Stimulated activated CD4-positive, alpha-beta T cell treated with anti-CD3 and anti-CD28 coated beads, TNF-alpha, amount 100 ng/mL, for 4 hours (primary cell): ENCODE data around the gene LRBA.

Experiments
- DNase-seq, 3 experiments: peaks; one replicate each; pipeline ENCODE4 v3.0.0-alpha.2; 2020; ENCODE audit warnings: low read depth in 3 of 3

LRBA gene

DNA sequence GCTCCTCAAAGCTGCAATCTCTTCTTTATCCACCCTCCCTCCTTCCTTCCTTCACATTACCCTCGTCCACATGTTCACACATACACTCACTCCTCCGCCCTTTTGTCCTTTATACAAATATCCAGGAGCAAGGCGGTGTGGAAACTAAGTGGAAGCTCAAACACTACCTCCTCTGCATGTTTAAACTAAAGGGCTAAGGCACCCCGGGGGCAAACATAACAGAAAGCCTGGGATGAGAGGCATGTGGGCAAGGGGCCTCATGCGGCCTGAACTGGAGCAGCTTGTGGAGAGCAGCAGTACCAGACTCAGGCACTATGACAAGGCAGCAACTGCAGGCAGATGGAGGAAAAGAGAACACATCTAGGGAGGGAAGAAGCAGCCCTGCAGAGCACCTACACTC is 423.7 kb downstream of the LRBA start:
- DNase-seq = no peak

DNA sequence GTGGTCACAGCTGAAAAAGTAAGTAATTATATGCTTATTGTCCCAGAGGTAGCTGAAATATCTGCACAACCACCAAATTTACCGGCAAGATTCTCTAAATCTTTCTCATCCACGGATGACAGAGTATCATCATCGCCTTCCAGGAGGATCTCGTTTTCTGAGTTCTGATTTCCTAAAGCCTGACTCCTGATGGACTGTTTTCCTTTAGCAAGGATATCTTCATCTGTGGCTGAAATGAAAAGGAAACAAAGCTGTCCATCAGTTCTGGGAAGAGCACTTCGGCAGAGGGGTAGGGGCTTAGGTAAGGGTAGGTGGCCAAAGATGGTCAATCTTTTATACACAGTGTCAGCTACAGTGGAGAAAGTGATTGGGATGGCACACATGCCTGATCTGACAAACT is 424.5 kb downstream of the LRBA start:
- no peak for DNase-seq

DNA sequence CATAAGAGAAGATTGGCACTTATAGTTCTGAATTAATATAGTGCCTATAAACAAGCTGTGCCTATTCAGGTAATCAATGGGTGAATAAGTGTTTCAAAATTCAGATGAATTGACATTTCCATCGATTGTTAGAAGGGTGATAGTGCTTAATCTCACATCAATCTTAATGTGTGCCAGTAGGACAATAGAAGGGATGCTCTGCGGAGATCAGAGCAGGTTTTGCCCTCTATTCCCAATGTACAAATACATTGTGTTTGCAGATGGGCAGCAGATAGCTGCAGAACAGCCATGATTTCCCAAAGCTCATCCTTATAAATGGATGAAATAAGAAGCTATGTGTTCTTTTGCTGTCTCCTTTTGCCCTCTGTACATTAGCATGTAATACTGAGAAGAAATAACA is 425.9 kb downstream of the LRBA start:
- no peak for DNase-seq

DNA sequence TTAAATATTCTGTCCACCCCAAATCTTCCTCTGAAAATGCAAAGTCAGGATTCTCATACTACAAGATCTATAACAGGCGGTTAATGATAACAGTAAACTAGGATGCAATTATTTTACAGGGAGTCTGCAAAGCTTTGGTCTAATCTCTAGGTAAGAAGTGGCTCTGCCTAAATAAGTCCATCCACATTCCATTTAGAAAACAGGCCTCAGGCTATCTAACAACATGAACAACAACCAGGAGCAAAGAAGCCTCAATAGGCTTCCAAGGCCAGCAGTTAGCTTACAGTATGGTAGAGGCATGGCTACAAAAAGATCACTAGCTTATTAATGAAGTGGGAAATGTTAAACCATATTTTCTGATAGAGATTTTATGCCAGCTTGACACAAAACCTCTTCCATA is 426.8 kb downstream of the LRBA start:
- no peak for DNase-seq

DNA sequence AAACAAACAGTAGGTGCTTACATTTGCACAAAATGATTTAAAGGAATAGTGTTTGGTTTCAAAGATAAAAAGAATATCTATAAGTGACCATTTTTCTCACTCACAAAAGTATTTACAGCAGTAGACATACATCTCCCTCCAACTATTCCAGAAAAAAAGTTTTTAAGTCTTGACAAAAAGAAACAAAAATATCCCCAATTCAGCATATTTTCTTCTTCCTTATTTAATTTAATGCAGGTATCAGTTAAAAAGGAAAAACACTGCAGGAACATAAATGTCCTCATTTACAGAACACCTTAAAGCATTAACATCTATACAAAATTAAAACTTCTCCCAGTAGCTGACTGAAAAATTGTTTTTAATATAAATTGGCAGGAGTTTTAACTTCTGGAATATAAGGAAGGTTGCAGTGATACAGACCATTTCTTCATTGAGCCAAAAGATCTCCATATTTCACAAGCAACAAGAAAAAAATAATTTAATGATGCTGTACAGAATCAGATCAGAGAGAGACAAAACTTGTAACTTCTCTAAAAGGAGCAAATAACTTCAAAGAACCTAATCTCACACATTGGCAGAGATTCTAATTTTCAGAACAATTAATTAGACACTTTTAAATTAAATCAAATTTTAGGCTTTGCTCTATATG is 428.8 kb downstream of the LRBA start:
- DNase-seq = no peak

DNA sequence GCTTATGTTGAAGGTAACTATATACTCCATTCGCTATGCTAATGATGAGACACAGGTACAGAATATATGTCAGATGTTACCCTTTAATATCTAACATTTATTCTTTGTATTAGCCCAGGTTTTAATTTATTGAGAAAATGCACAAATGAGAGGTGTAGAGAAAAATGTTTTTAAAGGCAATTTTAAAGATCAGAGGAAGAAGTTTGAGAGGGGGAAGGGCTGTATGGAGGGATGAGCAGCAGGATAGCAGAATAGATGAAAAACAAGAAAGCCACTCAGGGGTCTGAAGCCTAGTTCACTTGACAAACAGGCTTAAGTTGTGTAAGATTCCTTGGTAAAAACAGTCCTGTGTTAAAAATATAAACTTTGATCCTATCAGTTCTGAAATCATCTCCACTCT is 429.5 kb downstream of the LRBA start:
- no peak for DNase-seq

DNA sequence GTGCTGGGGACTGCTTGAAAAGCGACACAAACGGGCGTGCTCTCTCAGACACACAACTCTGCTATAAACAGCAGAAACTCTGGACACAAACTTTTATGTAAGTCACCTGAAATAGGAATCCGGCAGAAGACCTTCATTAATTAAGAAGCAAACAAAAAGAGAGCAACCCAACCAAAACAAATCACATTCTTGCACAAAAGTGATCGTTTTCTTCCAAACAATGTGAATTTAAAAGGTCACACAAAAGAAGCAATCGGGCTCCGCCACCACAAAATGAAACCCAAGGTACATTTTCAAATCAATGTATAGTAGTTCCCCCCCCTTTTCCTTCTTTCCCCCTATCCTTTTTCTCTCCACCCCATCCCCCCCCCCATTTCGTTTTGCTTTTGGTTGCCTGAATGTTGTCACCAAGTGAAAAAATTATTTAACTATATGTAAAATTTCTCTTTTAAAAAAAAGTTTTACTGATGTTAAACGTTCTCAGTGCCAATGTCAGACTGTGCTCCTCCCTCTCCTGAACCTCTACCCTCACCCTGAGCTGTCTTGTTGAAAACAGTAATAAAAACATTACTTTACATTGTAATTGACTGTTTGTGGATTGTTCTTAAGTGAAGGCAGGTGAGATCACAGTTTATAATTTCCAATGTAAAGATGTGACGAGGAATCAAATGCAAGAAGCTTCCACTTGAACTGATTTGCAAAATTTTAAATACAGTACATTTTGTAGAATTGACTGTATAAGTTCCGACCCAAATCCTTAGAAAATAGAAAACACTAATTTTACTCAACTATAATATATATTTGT is 430.8 kb downstream of the LRBA start:
- DNase-seq = no peak

DNA sequence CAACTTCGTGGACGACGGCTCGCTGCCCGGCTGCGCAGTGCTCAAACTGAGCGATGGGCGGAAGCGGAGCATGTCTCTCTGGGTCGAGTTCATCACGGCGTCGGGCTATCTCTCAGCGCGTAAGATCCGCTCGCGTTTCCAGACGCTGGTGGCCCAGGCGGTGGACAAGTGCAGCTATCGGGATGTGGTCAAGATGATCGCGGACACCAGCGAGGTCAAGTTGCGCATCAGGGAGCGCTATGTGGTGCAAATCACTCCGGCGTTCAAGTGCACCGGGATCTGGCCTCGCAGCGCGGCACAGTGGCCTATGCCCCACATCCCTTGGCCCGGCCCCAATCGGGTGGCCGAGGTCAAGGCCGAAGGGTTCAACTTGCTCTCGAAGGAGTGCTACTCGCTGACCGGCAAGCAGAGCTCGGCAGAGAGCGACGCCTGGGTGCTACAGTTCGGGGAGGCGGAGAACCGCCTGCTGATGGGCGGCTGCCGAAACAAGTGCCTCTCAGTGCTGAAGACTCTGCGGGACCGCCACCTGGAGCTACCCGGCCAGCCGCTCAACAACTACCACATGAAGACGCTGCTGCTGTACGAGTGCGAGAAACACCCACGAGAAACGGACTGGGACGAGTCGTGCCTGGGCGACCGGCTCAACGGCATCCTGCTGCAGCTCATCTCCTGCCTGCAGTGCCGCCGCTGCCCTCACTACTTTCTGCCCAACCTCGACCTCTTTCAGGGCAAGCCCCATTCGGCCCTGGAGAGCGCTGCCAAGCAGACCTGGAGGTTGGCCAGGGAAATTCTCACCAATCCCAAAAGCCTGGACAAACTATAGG is 431.6 kb downstream of the LRBA start:
- DNase-seq = no peak

DNA sequence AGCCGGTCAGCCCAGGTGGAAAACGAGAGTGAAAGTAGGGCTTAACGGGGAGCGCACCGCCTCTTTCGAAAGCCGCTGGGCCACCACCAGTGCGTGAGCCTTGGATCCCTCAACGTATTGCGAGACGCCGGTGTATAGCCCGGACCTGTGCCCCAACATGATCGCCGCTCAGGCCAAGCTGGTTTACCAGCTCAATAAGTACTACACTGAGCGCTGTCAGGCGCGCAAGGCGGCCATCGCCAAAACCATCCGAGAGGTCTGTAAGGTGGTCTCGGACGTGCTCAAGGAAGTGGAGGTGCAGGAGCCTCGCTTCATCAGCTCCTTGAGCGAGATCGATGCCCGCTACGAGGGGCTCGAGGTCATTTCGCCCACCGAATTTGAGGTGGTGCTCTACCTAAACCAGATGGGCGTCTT is 432.2 kb downstream of the LRBA start:
- no peak for DNase-seq

DNA sequence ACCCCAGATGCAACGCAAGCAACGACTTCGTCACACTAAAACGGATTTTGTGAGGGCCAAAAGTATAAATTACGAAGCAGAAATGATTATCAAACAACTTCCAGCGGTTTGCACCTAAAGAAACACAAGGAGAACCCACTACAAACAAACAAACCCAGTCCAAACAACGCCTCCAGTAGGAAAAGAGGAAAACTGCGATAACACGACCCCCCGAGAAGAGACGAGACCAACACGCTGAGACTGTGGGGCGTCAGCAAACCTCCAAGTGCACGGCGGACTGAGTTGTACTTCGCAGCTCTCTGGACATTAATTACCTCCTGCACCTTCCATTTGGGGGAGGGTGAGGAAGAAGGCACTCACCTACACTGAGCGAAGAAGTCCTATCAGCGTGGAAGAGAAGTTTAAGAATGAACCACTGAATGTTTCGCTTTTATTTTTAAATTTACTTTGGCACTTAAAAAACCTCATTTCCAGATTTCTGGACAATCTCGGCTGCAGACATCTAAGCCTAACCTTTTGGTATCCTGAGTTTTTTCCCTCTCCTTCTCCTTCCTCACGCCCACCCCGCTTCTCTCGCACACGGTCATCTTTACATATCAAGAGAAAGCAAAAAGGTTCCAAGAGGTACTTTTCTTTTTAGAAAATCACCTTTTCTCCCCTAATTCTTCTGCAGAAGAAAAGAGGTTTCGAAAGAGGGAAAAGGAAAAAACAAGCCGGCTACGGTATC is 432.8 kb downstream of the LRBA start, which contains the start of gene MAB21L2:
TSS of gene MAB21L2 (plus strand) at position 6 of the 727 bp plus-strand sequence. CDS start 879 bp downstream, outside the sequence.
- no peak for DNase-seq

DNA sequence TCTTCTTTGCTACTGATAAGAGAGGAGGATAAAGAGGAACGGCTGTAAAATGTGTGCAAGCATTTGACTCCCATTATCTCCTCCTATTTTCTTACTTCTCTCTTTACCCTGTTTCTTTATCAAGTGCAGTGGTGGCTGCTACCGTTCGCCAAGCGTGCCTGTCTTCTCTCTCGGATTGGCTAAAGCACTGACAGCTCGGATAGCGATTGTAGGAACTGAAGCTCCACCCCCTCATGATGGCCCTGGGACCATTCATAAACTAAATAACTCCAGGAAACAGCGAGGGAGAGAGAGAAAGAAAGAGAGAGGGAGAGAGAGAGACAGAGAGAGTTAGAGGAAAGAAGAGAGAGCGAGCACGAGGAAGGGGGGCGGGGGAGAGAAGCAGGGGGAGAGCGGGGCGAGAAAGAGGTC is 433.4 kb downstream of the LRBA start:
- DNase-seq = no peak

DNA sequence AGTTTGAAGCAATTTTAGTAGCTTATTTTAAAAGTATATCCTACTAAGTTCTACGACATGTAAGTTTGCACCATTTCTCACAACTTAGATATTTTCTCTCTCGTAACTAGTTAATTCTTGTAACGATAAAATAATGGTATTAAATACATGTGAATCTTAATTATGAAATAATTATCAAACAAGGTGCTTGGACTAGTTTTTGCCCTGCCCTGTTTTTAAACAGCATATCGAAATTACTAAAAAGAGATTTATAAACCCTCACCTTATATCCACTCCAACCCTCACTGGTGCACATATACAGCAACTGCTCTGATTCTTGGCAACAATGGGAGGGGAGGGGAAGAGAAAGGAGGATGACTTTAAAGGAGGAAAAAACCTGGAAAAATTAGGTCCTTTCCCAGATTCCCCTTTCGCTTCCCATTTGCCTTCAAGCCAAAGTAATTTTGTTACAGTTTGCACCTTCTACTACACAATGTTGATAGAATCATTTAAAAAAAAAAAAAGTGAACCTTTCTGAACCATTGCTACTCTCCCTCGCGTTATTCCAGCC is 434.0 kb downstream of the LRBA start:
- DNase-seq = no peak

DNA sequence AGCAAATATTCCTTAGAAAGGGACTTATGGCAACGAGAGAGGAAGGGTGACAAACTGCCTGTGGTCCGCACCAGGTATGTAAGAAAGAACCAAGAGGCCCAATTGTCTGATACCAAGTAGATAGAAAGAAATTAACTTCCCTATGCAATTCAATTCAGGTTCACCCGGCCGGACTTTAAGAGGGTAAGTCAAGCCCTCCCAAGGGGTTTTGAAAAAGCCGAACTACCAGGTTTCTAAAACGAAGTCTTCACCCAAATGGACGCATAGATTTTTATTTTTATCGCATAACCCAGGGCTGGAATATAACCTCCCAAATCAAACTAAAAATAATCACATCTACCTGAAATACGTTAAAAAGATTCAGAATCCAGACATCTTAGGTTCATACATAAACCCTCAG is 434.8 kb downstream of the LRBA start:
- DNase-seq = no peak

DNA sequence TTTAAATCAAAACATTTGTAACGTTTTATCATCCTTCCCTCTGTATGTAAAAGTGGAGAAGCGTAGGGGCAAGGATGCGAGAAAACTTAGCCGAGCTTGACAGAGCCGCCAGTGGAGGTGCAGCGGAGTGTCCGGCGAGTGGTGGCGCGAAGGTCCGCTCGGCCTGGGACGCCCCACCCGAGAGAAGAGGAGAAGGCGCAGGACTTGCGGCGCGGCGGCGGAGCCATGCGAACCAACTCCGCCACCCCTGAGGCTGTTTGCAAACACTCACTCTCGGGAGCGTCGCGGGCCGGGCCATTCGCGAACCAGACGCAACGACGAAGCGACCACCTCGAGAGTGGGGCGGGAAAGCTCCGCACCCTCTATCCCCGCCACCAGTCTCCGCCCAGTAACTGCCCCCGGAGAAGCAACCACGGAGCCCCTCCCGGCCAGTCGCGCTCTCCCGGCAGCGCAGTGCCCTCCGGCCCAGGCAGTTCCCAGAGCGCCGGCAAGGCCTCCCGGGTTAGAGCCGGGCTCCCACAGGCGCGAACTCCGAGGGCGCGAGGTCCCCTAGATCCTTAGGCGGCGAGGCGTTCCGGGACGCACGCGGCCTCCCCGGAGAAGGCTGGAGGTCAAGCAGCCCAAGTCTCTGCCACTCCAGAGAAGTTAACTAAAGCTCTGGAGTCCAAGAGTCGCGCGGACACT is 435.4 kb downstream of the LRBA start:
- DNase-seq = no peak

DNA sequence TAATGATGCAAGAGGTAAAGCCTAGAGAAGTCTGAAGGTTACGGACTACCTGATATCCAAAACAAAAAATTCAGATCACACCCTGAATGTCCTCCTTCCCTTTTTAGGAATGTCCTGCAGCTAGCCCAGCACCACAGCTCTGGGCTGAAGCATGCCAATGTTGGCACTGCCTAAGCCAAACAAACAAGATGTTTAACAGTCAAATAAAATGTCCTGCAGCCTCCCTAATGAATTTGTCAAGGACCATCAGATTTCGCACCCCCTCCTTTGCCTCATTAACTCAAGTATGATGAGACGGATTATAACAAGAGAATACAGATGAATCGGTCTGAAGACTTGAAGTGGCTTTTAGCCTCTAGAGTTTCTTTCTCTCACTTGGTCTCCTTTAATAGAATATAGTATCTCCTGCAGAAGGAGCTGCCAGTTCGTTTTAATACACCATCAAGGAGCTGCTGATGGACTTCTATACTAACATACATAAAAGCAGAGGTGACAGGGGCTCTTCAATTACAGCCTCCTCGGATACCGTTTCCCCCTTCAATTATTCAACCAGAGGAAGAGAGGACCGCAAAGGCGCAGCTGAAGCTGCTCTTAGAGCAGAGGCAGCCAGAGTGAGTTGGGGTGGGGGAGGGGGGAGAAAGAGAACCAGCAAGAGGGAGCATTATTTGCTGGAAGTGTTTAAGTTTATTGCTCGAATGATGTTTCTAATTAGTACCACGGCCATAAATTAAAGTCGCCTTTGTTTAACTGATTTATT is 436.2 kb downstream of the LRBA start:
- DNase-seq = no peak

DNA sequence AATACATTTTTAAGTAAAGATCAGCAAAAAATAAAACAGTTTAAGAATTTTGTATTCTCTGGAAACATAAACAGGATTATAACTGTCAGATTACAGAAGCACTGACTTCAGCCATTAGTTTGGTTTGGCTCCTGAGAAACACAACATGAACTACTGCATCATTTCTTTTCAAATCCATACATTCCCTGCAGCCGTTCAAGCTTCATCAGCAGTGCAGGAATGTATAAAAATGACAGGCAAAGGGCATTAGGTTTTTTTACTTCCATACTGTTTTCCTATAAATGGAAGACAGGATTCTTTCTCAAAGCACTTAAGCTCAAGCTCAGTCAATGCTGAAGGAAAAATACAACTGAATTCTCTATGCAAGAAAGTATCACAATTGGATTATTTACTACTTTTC is 437.3 kb downstream of the LRBA start:
- DNase-seq = no peak

DNA sequence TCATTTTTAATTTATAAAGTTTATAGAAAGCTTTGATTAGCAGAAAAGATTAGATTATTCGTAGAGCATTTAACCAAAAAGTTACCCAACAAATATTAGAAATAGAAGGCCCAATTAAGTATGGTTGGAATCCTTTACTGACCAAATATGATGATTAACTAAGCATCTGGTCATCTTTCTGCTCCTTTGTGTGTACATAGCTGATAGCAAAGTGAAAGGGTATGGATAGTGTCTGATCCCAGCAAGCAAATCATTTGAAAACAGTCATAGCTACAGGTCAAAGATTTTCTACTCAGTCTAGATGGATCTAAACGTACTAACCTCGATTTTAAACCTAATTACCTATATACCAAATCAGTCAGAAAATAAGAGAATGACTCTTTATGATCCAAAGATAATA is 440.4 kb downstream of the LRBA start:
- no peak for DNase-seq

DNA sequence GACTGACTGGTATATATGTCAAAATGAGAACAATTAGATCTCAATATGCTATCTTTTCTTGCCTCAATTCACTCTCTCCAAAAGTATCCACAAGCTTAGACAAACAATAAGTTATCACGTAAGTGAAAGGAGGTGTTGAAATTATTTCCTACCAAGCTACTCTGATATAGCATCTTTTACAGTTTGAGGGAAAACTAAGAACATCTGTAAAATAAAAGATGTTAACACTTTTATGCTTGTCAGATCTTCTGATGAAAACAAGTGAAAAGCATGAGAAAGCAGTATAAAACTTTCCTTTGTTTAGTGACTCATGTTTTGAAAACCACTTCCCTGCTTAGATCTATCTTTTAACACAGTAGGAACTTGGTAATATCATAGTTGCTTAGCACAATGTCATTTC is 441.6 kb downstream of the LRBA start:
- no peak for DNase-seq

DNA sequence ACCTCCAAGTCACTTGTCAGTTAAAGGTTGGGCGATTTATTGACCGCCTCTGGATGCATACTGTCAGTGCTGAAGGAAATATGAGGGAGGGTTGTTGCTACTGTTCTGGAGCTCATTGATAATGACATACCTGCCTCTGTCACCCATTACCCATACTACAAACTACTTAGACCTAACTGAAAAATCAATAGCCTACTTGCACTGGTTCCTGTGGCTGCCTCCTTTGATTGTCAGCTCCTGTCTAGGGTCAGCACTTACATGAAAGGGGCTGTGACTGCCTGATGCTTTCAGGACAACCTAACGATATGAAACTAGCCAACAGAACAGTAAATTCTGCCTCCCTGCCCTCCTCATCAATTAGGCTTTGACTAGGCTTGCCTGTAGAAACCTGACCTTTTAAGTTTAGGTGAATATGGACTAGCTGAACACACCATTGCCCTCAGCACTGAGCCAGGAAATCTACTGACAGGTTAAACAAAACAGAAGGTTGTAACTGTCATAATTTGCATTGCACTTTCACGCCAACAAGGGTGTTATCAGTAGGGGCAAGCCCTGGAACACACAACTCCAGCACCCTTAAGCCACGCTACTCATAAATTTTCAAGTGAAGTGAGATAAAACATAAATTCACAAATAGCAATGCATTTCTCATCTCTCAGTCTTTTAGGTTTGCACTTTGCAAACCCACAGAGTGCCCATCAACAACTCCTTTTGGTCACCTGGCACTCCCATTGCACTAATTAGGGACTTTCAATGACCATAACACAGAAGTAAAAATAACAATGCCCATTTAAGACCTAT is 442.2 kb downstream of the LRBA start:
- DNase-seq = no peak
